ENCODE measurements around the gene ZPR1.
"Not testable (repeated sequence)": the region's sequence is repeated elsewhere in the genome, so short reads cannot be mapped to it uniquely, and the experiment has no call there.

Gene ZPR1

DNA sequence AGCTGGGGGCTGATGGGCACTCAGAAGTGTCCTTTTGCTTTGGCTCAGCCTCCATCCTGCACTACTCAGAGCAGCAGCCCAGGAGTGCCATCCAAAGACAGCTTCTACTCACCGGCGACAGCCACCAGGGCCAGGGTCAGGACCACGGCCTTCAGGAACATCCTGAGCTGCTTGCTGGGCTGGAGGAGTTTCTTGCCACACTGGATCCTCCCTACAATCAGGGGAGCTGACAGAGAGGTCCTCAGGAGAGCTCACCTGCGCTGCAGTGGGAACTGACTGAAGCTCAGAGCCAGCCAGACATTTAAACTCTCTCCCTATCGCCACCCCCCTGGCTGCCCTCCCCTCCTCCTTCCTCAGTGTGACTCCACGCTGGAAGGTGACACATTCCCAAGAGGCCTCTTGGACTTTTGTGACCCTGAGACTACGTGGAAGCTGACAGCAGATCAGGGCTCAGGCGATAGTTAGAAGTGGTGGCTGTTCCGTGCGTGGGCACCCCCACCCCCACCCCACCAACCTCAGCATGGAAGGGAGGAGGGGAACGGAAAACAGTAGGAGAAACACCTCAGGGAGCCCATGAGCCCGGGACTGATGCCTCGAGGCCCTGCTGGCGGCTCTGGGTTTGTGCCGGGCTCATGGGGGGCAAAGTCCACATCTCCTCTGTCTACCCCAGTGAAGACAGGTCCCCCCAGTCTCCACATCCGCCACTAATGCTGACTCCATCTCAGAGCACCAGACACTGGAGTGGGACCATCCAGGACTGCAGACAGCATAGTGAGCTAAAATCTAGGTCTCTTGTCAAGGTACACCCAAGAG is 35.4 kb upstream of the ZPR1 start, which contains the start of gene APOA4:
Gene APOA4 (minus strand): TSS at position 274 of the 813 bp plus-strand sequence. CDS start 113 bp downstream, at position 161.
- no peak for DNase-seq

GRCh38 chr11:116822575-116822974 is 34.8 kb upstream of the ZPR1 start:
- DNase-seq, result no peak

DNA sequence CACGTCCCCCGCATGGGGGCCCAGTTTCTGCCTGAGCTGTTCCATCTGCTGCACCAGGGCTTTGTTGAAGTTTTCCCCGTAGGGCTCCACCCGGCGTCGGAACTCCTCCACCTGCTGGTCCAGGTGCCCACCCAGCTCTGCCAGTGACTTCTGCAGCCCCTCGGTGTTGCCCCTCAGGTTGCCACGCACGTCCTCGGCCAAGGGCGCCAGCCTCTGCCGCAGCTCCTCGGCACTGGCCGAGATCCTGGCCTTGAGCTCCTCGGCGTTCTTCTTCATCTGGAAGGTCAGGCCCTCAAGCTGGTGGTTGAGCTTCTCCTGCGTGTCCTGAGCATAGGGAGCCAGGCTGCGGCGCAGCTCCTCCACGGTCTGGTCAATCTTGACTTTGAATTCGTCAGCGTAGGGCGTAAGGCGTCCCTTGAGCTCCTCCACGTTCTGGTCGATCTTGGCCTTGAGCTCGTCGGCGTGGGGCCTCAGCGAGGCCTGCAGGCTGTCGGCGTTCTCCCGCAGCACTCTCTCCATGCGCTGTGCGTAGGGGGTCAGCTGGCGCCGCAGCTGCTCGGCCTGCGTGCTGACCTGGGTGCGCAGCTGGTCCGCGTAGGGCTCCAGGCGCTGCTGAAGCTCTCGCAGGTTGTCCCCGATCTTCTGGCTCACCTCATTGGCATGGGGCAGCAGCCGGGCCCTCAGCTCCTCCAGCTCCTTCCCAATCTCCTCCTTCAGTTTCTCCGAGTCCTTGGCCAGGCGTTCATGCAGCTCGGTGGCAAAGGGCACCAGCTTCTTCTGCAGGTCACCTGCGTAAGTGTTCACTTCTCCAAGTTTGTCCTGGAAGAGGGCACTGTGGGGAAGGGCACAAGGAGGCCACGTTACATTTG is 33.5 kb upstream of the ZPR1 start:
- DNase-seq, result no peak

- no peak for DNase-seq
These were observed 31.2 kb upstream of the ZPR1 start for GRCh38 chr11:116819049-116819448.

GRCh38 chr11:116814502-116814901 is 26.7 kb upstream of the ZPR1 start:
- DNase-seq, result no peak

GRCh38 chr11:116813781-116814471 is 26.1 kb upstream of the ZPR1 start:
- no peak for DNase-seq

- DNase-seq, result no peak
These were observed 25.3 kb upstream of the ZPR1 start for GRCh38 chr11:116813170-116813569.

DNA sequence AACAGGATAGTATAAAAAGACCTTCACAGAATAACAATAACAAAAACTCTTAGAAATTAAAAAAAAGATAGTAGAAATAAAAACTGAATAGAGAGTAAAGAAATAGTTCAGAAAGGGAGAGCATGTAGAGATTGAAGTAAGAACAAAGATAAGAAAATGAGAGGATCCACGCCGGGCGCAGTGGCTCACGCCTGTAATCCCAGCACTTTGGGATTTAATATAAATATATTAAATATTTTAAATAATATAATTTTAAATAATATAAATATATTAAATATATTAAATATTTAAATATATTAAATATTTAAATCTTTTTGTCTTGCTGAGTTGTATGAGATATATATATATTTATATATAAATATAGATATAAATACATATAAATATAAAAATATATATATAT is 24.3 kb upstream of the ZPR1 start:
- DNase-seq, result no peak

- no peak for DNase-seq
These were observed 23.4 kb upstream of the ZPR1 start for GRCh38 chr11:116811194-116811593.

DNA sequence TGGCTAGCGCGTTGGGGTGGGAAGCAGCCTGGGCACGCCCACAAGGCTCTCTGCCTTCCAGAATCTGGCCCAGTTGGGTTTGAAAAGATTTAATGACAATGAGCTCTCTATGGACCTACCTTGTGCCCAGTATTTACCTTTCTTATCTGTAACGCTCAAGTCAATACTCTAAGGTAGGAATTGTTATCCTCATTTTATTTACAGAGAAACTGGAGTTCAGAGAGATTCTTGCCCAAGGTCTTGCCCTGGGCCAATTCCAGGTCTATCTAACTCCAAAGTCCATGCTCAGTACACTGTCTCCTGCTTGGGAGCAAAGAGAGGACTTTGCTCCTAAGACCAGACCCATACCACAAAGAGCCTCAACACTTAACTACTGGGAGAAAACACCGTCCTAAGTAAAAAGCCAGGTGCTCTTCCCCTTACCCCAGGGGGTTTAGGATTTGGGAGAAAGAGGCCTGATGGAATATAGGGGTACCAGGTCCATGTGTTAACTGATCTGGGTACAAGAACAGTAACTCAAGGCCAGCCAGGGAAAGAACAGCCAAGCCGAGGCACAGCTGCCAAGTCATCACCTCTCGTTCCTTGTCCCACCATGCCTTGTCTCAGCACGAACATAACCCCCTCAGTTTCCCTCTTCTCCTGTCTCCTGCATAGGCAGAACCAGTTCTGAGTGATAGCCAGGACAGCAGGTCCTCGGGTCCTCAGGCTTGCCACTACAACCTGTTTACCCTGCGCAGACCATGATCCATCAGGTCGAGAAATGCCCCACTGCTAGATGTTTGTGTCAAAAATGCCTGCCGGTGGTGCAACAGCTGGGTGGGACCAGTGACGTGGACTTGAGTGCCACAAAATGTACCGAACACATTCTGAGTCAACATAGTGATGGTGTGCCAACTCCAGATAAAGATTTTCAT is 20.7 kb upstream of the ZPR1 start:
- no peak for DNase-seq

GRCh38 chr11:116807601-116808261 is 19.9 kb upstream of the ZPR1 start:
- DNase-seq, result no peak

DNA sequence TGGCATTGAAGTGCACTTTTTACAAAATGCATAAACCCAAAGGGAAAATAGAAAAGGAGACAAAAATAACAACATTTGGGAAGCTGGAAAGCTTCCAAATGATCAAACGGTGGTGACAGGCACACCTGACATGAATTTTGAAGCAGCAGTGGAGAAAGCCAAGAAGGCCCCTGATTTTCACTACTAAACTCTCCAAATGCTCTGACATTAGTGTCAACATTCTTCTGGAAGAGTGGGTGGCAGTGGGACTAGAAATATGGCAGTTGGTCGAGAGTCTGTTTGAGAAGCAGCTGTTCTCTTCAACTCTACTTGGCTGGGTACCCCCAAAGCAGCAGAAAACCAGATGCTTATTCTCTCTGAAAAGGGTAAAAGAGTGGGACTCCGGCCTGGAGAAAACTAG is 16.2 kb upstream of the ZPR1 start:
- no peak for DNase-seq

GRCh38 chr11:116801662-116802061 is 13.8 kb upstream of the ZPR1 start:
- DNase-seq, result not testable (repeated sequence)

GRCh38 chr11:116800610-116801009 is 12.8 kb upstream of the ZPR1 start:
- no peak for DNase-seq

DNA sequence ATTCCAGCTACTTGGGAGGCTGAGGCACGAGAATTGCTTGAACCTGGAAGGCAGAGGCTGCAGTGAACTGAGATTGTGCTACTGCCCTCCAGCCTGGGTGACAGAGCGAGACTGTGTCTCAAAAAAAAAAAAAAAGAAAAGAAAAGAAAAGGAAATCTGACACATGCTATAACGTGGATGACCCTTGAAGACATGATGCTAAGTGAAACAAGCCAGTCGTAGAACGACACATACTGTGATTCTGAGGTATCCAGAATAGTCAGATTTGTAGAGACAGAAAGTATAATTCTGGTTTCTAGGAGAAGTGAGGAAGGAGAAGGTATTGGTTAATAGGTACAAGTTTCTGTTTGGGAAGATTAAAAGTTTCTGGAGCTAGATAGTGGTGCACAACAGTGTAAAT is 10.5 kb upstream of the ZPR1 start:
- no peak for DNase-seq

DNA sequence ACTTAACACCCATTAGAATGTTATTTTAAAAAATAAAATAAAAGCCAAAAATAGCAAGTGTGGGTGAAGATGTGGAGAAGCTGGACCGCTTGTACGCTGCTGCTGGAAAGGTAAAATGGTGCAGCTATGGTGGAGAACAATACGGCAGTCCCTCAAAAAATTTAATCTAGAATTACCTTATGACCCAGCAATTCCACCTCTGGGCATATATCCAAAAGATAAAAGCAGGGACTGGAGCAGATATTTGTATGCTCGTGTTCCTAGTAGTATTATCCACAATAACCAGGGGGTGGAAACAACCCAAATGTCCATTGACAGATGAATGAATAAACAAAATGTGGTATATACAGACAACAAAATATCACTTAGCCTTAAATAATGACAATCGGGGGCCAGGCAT is 10.0 kb upstream of the ZPR1 start:
- DNase-seq, result no peak

DNA sequence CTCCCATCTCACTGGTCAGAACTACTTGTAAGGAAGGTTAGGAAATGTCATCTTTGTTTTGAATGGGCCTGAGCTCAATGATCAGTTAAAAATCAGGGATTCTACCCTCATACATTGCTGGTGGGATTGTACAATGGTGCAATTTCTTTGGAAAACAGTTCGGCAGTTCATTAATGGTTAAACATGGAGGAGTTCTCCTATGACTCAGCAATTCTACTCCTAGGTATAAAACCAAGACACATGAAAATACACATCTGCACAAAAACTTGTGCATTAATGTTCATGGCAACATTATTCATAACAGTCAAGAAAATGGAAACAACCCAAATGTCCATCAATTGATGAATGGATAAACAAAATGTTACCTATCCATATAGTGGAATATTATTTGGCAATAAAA is 8.7 kb upstream of the ZPR1 start:
- no peak for DNase-seq

DNA sequence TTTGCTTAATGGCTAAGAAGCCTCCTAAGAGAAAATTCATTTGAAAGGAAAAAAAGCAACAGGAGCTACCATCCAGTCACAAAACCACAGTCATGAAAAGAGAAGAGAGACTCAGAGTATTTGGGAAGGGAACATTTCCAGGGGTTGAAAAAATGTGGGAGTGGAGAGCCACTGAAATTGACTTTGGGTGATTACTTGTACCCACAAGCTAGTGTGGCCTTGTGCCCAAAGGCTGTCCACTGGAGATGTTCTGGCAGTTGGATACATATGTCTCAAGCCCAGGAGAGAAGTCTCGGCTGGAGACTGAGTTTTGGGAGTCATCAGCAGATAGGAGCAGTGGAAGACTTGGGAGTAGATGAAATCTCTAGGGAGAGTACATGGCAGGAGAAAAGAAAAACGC is 7.0 kb upstream of the ZPR1 start:
- no peak for DNase-seq

- no peak for DNase-seq
These were observed 5.9 kb upstream of the ZPR1 start for GRCh38 chr11:116793772-116794097.

- DNase-seq, result no peak
These were observed 5.3 kb upstream of the ZPR1 start for GRCh38 chr11:116792869-116793771.

All from activated CD4-positive, alpha-beta T cell treated with anti-CD3 and anti-CD28 coated beads for 4 hours (primary cell).